Measurements from ENCODE around the gene RASEF.

Gene RASEF

GRCh38 chr9:83013867-83014605 is 48.9 kb downstream of the RASEF start:
- Histone ChIP-seq H3K27ac (ENCODE audit: low read depth, low read length) (no peak overlapping the region), H2AFZ (ENCODE audit: low read length, unreplicated experiment) (no peak overlapping the region)

GRCh38 chr9:83012922-83013838 is 49.8 kb downstream of the RASEF start:
- no peaks in the 10 kb centered on the region for H3K36me3 ChIP-seq (ENCODE audit: insufficient read depth, low read length)
- no peaks in the 10 kb centered on the region for H3K4me1 ChIP-seq (ENCODE audit: control insufficient read depth, insufficient read depth, low read length, unreplicated experiment)
- H3K27ac ChIP-seq (ENCODE audit: low read depth, low read length): no peak overlapping the region
- no peaks in the 10 kb centered on the region for H3K79me2 ChIP-seq (ENCODE audit: control insufficient read depth, insufficient read depth, low read length, unreplicated experiment)
- H2AFZ ChIP-seq (ENCODE audit: low read length, unreplicated experiment): no peak overlapping the region
- H3K4me3 ChIP-seq (ENCODE audit: low read depth, low read length): no peak overlapping the region
- no peaks in the 10 kb centered on the region for H3K27me3 ChIP-seq (ENCODE audit: insufficient read depth, low read length)

More at GRCh38 chr9:83013867-83014605, 48.9 kb downstream of the RASEF start:
- Histone ChIP-seq H3K36me3 (ENCODE audit: insufficient read depth, low read length) (no peaks in the 10 kb centered on the region), H3K27me3 (ENCODE audit: insufficient read depth, low read length) (no peaks in the 10 kb centered on the region), H3K4me3 (ENCODE audit: low read depth, low read length) (no peak overlapping the region), H3K4me1 (ENCODE audit: control insufficient read depth, insufficient read depth, low read length, unreplicated experiment) (no peaks in the 10 kb centered on the region), H3K79me2 (ENCODE audit: control insufficient read depth, insufficient read depth, low read length, unreplicated experiment) (no peaks in the 10 kb centered on the region)

DNA sequence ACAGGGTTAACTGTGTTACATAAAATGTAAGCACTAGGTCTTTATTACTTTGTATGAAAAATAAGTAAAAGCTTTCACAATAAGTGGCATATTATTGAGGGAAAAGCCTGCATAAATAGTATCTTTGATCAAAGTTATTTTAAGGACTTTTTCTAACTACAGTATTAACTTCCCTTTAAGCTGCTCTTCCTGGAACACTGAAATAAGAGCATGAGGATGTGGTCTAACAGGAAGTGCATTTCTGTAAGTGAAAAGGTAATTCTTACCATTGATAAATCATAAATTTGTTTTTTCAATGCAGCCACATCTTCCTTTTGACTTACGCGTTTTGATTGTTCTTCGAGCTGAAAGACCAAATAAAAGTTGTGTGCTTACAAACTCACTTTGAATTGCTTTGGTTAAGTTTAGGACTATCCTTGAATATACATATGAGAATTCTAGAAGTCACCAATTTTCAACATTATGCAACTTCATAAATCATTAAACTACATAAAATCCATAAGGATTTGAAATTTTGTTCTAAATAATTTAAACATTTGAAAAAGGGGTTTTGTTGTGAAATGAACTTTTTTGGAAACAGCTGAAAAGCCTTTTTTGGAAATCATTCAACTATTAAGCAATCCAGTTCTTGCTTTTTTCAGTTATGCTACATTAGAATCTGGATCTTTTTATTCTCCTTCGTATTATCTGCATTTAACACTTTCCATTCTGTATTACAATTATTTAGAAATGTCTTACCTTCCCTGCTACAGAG is 50.6 kb downstream of the RASEF start:
- no peak overlapping the region for H2AFZ ChIP-seq (ENCODE audit: low read length, unreplicated experiment)
- H3K4me1 ChIP-seq (ENCODE audit: control insufficient read depth, insufficient read depth, low read length, unreplicated experiment): no peaks in the 10 kb centered on the region
- H3K79me2 ChIP-seq (ENCODE audit: control insufficient read depth, insufficient read depth, low read length, unreplicated experiment): no peaks in the 10 kb centered on the region
- H3K27ac ChIP-seq (ENCODE audit: low read depth, low read length): no peak overlapping the region
- no peaks in the 10 kb centered on the region for H3K27me3 ChIP-seq (ENCODE audit: insufficient read depth, low read length)
- H3K4me3 ChIP-seq (ENCODE audit: low read depth, low read length): no peak overlapping the region
- H3K36me3 ChIP-seq (ENCODE audit: insufficient read depth, low read length): no peaks in the 10 kb centered on the region

- Histone ChIP-seq H3K27ac (ENCODE audit: low read depth, low read length) (no peak overlapping the region), H2AFZ (ENCODE audit: low read length, unreplicated experiment) (no peak overlapping the region), H3K4me3 (ENCODE audit: low read depth, low read length) (no peak overlapping the region), H3K4me1 (ENCODE audit: control insufficient read depth, insufficient read depth, low read length, unreplicated experiment) (no peaks in the 10 kb centered on the region), H3K79me2 (ENCODE audit: control insufficient read depth, insufficient read depth, low read length, unreplicated experiment) (no peaks in the 10 kb centered on the region), H3K27me3 (ENCODE audit: insufficient read depth, low read length) (no peaks in the 10 kb centered on the region), H3K36me3 (ENCODE audit: insufficient read depth, low read length) (no peaks in the 10 kb centered on the region)
Observed at GRCh38 chr9:83011611-83012010, 51.3 kb downstream of the RASEF start.

DNA sequence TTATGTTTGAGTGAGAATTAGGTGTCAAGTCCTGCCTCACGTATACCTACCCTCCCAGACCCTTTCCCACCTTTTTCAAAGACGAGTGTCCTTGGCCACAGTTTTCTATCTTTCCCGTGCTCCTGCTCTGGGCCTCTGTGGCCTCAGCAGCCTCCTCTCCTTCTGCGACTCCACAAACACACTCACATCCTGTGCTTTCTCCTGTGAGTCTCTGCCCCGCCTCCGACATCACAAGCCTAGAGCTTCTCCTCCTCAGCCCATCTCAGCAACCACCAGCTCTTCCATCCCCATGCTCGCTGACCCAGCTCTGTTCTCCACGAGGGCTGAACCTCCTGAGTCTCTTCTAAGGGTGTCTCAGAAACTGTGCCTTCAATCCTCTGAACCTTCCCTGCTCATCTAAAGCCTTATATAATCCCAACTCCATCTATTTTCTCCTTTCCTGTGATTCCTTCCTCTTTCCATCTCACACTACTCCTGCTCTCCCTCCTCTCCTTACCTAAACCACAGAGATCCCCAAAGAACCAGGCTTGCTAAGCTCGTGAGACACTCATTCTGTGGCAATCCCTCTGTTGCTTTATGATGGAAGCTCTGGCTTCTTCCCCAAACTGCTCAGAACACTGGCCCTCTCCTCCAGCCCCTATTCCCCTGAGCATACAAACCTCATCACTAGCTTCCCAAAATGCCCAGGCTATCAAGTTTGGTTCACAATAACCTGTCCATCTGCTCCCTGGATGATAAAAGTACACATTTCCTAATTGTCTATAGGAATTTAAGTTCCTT is 55.2 kb downstream of the RASEF start:
- Histone ChIP-seq H2AFZ (ENCODE audit: low read length, unreplicated experiment) (no peak overlapping the region), H3K36me3 (ENCODE audit: insufficient read depth, low read length) (no peaks in the 10 kb centered on the region), H3K27me3 (ENCODE audit: insufficient read depth, low read length) (no peaks in the 10 kb centered on the region), H3K4me3 (ENCODE audit: low read depth, low read length) (no peak overlapping the region), H3K4me1 (ENCODE audit: control insufficient read depth, insufficient read depth, low read length, unreplicated experiment) (no peaks in the 10 kb centered on the region), H3K79me2 (ENCODE audit: control insufficient read depth, insufficient read depth, low read length, unreplicated experiment) (no peaks in the 10 kb centered on the region), H3K27ac (ENCODE audit: low read depth, low read length) (no peak overlapping the region)

- H3K27ac ChIP-seq (ENCODE audit: low read depth, low read length): no peak overlapping the region
- no peaks in the 10 kb centered on the region for H3K27me3 ChIP-seq (ENCODE audit: insufficient read depth, low read length)
Observed at GRCh38 chr9:83006378-83006777, 56.6 kb downstream of the RASEF start.

DNA sequence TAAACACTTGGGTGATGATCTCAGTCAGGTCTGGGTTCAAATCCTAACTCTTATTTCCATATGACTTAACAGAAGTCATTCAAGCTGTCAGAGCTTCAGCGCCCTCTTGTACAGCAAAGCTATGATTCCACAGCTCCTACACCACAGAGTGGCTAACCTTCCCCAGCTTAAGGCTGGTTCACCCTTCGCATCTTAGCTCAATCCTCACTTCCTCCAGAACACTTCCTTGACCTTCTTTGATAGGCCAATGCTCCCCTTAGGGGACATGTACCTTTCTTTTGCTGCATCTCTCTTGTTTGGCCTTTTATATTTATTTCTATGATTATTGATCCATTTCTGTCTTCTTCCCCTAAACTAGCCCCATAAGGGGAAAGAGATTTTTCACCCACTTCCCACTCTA is 57.0 kb downstream of the RASEF start:
- no peaks in the 10 kb centered on the region for H3K36me3 ChIP-seq (ENCODE audit: insufficient read depth, low read length)
- no peak overlapping the region for H3K4me3 ChIP-seq (ENCODE audit: low read depth, low read length)
- no peak overlapping the region for H3K27ac ChIP-seq (ENCODE audit: low read depth, low read length)
- no peaks in the 10 kb centered on the region for H3K4me1 ChIP-seq (ENCODE audit: control insufficient read depth, insufficient read depth, low read length, unreplicated experiment)
- no peak overlapping the region for H2AFZ ChIP-seq (ENCODE audit: low read length, unreplicated experiment)
- no peaks in the 10 kb centered on the region for H3K27me3 ChIP-seq (ENCODE audit: insufficient read depth, low read length)
- no peaks in the 10 kb centered on the region for H3K79me2 ChIP-seq (ENCODE audit: control insufficient read depth, insufficient read depth, low read length, unreplicated experiment)

More at GRCh38 chr9:83006378-83006777, 56.6 kb downstream of the RASEF start:
- Histone ChIP-seq H3K36me3 (ENCODE audit: insufficient read depth, low read length) (no peaks in the 10 kb centered on the region), H3K79me2 (ENCODE audit: control insufficient read depth, insufficient read depth, low read length, unreplicated experiment) (no peaks in the 10 kb centered on the region), H2AFZ (ENCODE audit: low read length, unreplicated experiment) (no peak overlapping the region), H3K4me1 (ENCODE audit: control insufficient read depth, insufficient read depth, low read length, unreplicated experiment) (no peaks in the 10 kb centered on the region), H3K4me3 (ENCODE audit: low read depth, low read length) (no peak overlapping the region)

DNA sequence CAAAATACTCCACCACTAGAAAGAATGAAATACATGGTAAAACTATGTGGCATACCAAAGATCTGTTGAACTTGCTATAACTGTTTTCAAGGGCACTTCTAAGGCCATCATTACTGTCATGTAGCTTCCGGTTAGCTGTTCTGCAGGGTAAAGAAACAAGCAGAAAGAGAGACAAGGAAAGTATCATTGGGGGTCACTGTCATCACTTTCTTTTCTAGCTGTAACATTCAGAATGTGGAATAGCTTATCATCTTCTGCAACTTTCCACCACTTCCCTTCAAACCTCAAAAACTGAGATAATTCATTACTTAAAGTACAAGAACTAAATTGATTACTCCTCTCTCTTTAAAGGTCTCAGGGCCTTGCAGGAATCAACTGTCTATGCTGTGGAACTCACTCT is 57.6 kb downstream of the RASEF start:
- H3K4me3 ChIP-seq (ENCODE audit: low read depth, low read length): no peak overlapping the region
- H3K36me3 ChIP-seq (ENCODE audit: insufficient read depth, low read length): no peaks in the 10 kb centered on the region
- no peaks in the 10 kb centered on the region for H3K27me3 ChIP-seq (ENCODE audit: insufficient read depth, low read length)
- H3K79me2 ChIP-seq (ENCODE audit: control insufficient read depth, insufficient read depth, low read length, unreplicated experiment): no peaks in the 10 kb centered on the region
- no peaks in the 10 kb centered on the region for H3K4me1 ChIP-seq (ENCODE audit: control insufficient read depth, insufficient read depth, low read length, unreplicated experiment)
- no peak overlapping the region for H3K27ac ChIP-seq (ENCODE audit: low read depth, low read length)
- no peak overlapping the region for H2AFZ ChIP-seq (ENCODE audit: low read length, unreplicated experiment)

- H2AFZ ChIP-seq (ENCODE audit: low read length, unreplicated experiment): no peak overlapping the region
- no peak overlapping the region for H3K27ac ChIP-seq (ENCODE audit: low read depth, low read length)
- no peaks in the 10 kb centered on the region for H3K79me2 ChIP-seq (ENCODE audit: control insufficient read depth, insufficient read depth, low read length, unreplicated experiment)
- no peaks in the 10 kb centered on the region for H3K36me3 ChIP-seq (ENCODE audit: insufficient read depth, low read length)
- H3K27me3 ChIP-seq (ENCODE audit: insufficient read depth, low read length): no peaks in the 10 kb centered on the region
- H3K4me3 ChIP-seq (ENCODE audit: low read depth, low read length): no peak overlapping the region
- H3K4me1 ChIP-seq (ENCODE audit: control insufficient read depth, insufficient read depth, low read length, unreplicated experiment): no peaks in the 10 kb centered on the region
Observed at GRCh38 chr9:83002329-83002728, 60.6 kb downstream of the RASEF start.

- H3K79me2 ChIP-seq (ENCODE audit: control insufficient read depth, insufficient read depth, low read length, unreplicated experiment): no peaks in the 10 kb centered on the region
- H3K27ac ChIP-seq (ENCODE audit: low read depth, low read length): no peak overlapping the region
- H3K27me3 ChIP-seq (ENCODE audit: insufficient read depth, low read length): no peaks in the 10 kb centered on the region
- no peak overlapping the region for H3K4me3 ChIP-seq (ENCODE audit: low read depth, low read length)
- H2AFZ ChIP-seq (ENCODE audit: low read length, unreplicated experiment): no peak overlapping the region
- no peaks in the 10 kb centered on the region for H3K36me3 ChIP-seq (ENCODE audit: insufficient read depth, low read length)
- H3K4me1 ChIP-seq (ENCODE audit: control insufficient read depth, insufficient read depth, low read length, unreplicated experiment): no peaks in the 10 kb centered on the region
Observed at GRCh38 chr9:83000765-83001164, 62.2 kb downstream of the RASEF start.
